ENCODE data around the gene RAB13. TPM values are rescaled to one million over a fixed set of nuclear protein-coding genes. Genes with fewer than 3 reads are reported as not detected.

RAB13 gene
- total RNA-seq, 2 experiments from 2014 or later, result 0.28 to 0.30 TPM

DNA sequence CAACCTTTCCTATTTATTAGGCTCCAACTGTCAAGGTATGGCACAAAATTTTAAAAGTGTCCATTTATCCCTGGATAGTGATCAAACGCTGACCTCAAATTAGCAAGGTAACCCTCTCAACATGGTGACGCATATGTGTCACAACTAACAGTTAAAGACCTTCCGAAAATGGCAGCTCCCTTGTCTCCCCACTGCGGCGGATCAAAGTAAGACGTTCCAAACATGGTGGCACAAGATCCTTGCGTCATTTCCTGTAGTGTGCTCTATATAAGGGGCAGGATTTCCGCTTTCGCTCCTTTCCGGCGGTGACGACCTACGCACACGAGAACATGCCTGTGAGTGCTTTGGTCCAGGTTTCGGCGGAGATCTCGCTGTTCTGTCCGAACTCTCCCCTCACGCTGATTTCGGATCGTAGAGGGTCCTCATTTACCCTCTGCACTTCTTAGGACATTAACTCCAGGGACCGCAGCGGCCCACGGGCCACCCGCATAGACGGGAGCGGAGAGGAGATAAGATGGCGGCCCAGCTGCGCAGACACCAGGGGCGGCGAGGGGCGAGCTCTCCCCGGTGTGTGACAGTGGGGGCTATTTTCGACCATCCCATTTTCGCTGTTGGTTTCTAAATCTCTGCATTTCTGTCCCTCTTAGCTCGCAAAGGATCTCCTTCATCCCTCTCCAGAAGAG is 4.5 kb upstream of the RAB13 start, which contains the start of gene RPS27:
Gene RPS27 (plus strand): TSS at position 295 of the 683 bp plus-strand sequence. CDS start 35 bp downstream, at position 330.
- peaks cover 40% of the 10 kb centered on the region for H3K4me1 ChIP-seq (ENCODE audit: insufficient read depth, low read length)
- DNase-seq (peak; percentile 77 to 98 (median 84)), ATAC-seq (ENCODE audit: poor library complexity) (peak; percentile 85)
- Mint-ChIP-seq H3K4me1 (ENCODE audit: low read depth) (peaks cover 49% of the 10 kb centered on the region), H3K36me3 (ENCODE audit: low read depth) (peaks cover 52% of the 10 kb centered on the region), H3K27me3 (peaks cover 9% of the 10 kb centered on the region), H3K4me3 (peak within 1 kb of the TSS; percentile 97), H3K27ac (peak within 1 kb of the TSS; percentile 96), H3K9me3 (no peaks in the 10 kb centered on the region)
- H3K27me3 ChIP-seq (ENCODE audit: control insufficient read depth in 1 of 2, insufficient read depth in 2 of 2, low read length in 2 of 2), result peaks cover 0 to 3% of the 10 kb centered on the region in 2 experiments
- ChIA-PET CTCF (interaction anchor here (0.6 to 1.3 kb wide), 5 partner anchors 23 to 207 kb away, joined by 3 to 6 read pairs (median 4); partner anchors contain the start of genes CREB3L4, DENND4B and GATAD2B), POLR2A (interaction anchor here (0.6 to 4.8 kb wide), 59 partner anchors 11 to 1867 kb away, joined by 3 to 120 read pairs (median 5); partner anchors contain the start of genes CHTOP, CREB3L4, CRTC2 and DENND4B)
- H3K4me3 ChIP-seq (ENCODE audit: low read length), result peak within 1 kb of the TSS; percentile 71
- peak within 1 kb of the TSS; percentile 97 for H3K27ac ChIP-seq (ENCODE audit: low read depth in 1 of 2, low read length in 2 of 2)
- intact Hi-C loops (cut with DNase I, micrococcal nuclease), result loop anchor here (1.0 to 5.0 kb wide), 14 partner anchors 12 to 320 kb away; partner anchors contain the start of genes CRTC2 (in 2 of the 2), HAX1 (in 2 of the 2), ILF2 (in 2 of the 2) and JTB (in 1 of the 2)
- no peaks in the 10 kb centered on the region for H3K9me3 ChIP-seq (ENCODE audit: control insufficient read depth in 1 of 2, insufficient read depth in 1 of 2, low read length in 2 of 2)
- peaks cover 36% of the 10 kb centered on the region for H3K36me3 ChIP-seq (ENCODE audit: insufficient read depth, low read length)
- TF ChIP-seq CTCF (IDR thresholded peaks at IDR 0.05), result no peak

DNA sequence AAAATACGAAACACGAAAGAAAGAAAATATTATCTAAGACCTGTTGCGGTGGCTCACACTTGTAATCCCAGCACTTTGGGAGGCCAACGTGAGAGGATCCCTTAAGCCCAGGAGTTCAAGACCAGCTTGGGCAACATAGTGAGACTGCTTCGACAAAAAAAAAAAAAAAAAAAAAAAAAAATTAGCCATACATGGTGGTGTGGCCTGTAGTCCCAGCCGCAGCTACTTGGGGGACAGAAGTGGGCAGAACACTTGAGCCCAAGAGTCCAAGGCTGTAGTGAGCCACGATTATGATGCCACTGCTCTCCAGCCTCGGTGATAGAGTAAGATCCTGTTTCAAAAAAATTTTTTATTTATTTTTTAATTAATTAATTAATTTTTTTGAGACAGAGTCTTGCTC is 1.5 kb upstream of the RAB13 start:
- DNase-seq (no peak), ATAC-seq (ENCODE audit: poor library complexity) (no peak)
- intact Hi-C loops (cut with DNase I, micrococcal nuclease), result loop anchor here in 1 of 2 experiments (2.0 to 5.0 kb wide), 4 partner anchors 67 to 479 kb away; partner anchors contain the start of gene INTS3
- Mint-ChIP-seq H3K27me3 (peaks cover 17% of the 10 kb centered on the region), H3K36me3 (ENCODE audit: low read depth) (peaks cover 22% of the 10 kb centered on the region), H3K4me3 (no peak overlapping the region), H3K27ac (no peak overlapping the region), H3K4me1 (ENCODE audit: low read depth) (peaks cover 32% of the 10 kb centered on the region), H3K9me3 (no peaks in the 10 kb centered on the region)
- Histone ChIP-seq H3K4me3 (ENCODE audit: low read length) (no peak overlapping the region), H3K27ac (ENCODE audit: low read depth in 1 of 2, low read length in 2 of 2) (no peak overlapping the region), H3K36me3 (ENCODE audit: insufficient read depth, low read length) (peaks cover 15% of the 10 kb centered on the region), H3K27me3 (ENCODE audit: control insufficient read depth in 1 of 2, insufficient read depth in 2 of 2, low read length in 2 of 2) (peaks cover 0 to 5% of the 10 kb centered on the region in 2 experiments), H3K4me1 (ENCODE audit: insufficient read depth, low read length) (peaks cover 25% of the 10 kb centered on the region), H3K9me3 (ENCODE audit: control insufficient read depth in 1 of 2, insufficient read depth in 1 of 2, low read length in 2 of 2) (no peaks in the 10 kb centered on the region)
- ChIA-PET CTCF (interaction anchor here (1.6 to 3.2 kb wide), 6 partner anchors 10 to 190 kb away, joined by 4 to 28 read pairs (median 14); partner anchors contain the start of genes CREB3L4, CRTC2 and JTB), POLR2A (interaction anchor here (0.7 to 3.0 kb wide), 9 partner anchors 11 to 212 kb away, joined by 3 to 29 read pairs (median 5); partner anchors contain the start of genes CREB3L4, DENND4B, GATAD2B and JTB)
- no peak for TF ChIP-seq CTCF (IDR thresholded peaks at IDR 0.05)

DNA sequence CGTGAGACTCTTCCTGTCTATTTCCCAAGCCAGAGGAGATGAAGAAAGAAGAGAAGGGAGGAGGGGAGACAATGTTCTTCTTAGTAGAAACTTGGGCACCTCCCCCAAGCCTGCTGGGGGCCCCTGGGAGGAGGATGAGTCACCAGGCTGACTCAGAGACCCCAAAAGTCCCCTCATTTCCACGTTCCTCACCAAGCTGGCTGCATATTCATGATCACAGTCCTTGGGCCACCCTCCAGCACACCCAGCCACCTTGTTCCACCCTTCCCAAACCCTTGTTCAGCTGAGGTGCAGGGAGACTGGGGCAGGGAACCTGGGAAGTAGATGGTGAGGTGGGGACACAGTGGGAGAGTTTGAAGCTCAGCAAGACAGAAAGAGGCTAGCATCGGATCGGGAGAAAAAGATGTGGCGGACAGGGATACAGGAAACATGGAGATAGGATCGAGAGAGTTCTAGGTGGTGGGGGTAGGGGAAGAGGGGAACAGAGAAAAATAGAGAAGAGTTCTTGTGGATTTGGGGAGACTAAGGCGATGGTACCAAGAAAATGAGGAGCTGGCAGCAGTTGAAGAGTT is 712 bp downstream of the RAB13 start:
- intact Hi-C loops (cut with DNase I, micrococcal nuclease), result loop anchor here in 1 of 2 experiments (2.0 to 5.0 kb wide), 3 partner anchors 258 to 413 kb away; partner anchors contain the start of genes INTS3 and NPR1
- Histone ChIP-seq H3K27me3 (ENCODE audit: control insufficient read depth in 1 of 2, insufficient read depth in 2 of 2, low read length in 2 of 2) (peaks cover 0 to 5% of the 10 kb centered on the region in 2 experiments), H3K27ac (ENCODE audit: low read depth in 1 of 2, low read length in 2 of 2) (no peak overlapping the region), H3K4me3 (ENCODE audit: low read length) (no peak overlapping the region), H3K4me1 (ENCODE audit: insufficient read depth, low read length) (peaks cover 11% of the 10 kb centered on the region), H3K36me3 (ENCODE audit: insufficient read depth, low read length) (no peaks in the 10 kb centered on the region), H3K9me3 (ENCODE audit: control insufficient read depth in 1 of 2, insufficient read depth in 1 of 2, low read length in 2 of 2) (no peaks in the 10 kb centered on the region)
- H3K36me3 Mint-ChIP-seq (ENCODE audit: low read depth), result peaks cover under 1% of the 10 kb centered on the region
- peak overlapping the region; percentile 47 for H3K4me3 Mint-ChIP-seq
- no peak overlapping the region for H3K27ac Mint-ChIP-seq
- DNase-seq (peak in 3 of 14 experiments; percentile 38 to 68 (median 61)), ATAC-seq (ENCODE audit: poor library complexity) (no peak)
- ChIA-PET POLR2A (interaction anchor here (0.6 to 3.0 kb wide), 6 partner anchors 9 to 352 kb away, joined by 3 to 29 read pairs (median 4); partner anchors contain the start of genes CHTOP, CREB3L4 and JTB), CTCF (interaction anchor here (1.2 to 3.2 kb wide), 5 partner anchors 28 to 188 kb away, joined by 3 to 28 read pairs (median 8); partner anchors contain the start of genes CRTC2 and DENND4B)
- H3K4me1 Mint-ChIP-seq (ENCODE audit: low read depth), result peaks cover 16% of the 10 kb centered on the region
- H3K9me3 Mint-ChIP-seq, result no peaks in the 10 kb centered on the region
- peaks cover 17% of the 10 kb centered on the region for H3K27me3 Mint-ChIP-seq
- no peak for TF ChIP-seq CTCF (IDR thresholded peaks at IDR 0.05)

Measured in CD4-positive, alpha-beta T cell (primary cell).